Measurements from ENCODE around the gene LIMK2.

LIMK2 gene

GRCh38 chr22:31272522-31273446 is 60.7 kb downstream of the LIMK2 start:
- peak; percentile 60 for DNase-seq (ENCODE audit: low spot score)

- no peak for DNase-seq (ENCODE audit: low spot score)
Observed at GRCh38 chr22:31274017-31274416, 61.9 kb downstream of the LIMK2 start.

GRCh38 chr22:31275018-31275417 is 62.9 kb downstream of the LIMK2 start:
- DNase-seq (ENCODE audit: low spot score) = no peak

- no peak for DNase-seq (ENCODE audit: low spot score)
Observed at GRCh38 chr22:31275576-31275975, 63.5 kb downstream of the LIMK2 start.

- no peak for DNase-seq (ENCODE audit: low spot score)
Observed at GRCh38 chr22:31276426-31277167, 64.5 kb downstream of the LIMK2 start.

GRCh38 chr22:31277741-31278140 is 65.6 kb downstream of the LIMK2 start:
- DNase-seq (ENCODE audit: low spot score) = no peak

- no peak for DNase-seq (ENCODE audit: low spot score)
Observed at GRCh38 chr22:31278151-31278621, 66.1 kb downstream of the LIMK2 start.

- DNase-seq (ENCODE audit: low spot score) = no peak
Observed at GRCh38 chr22:31278626-31279326, 66.7 kb downstream of the LIMK2 start.

GRCh38 chr22:31279327-31279669 is 67.2 kb downstream of the LIMK2 start:
- DNase-seq (ENCODE audit: low spot score) = no peak

- DNase-seq (ENCODE audit: low spot score) = no peak
Observed at GRCh38 chr22:31279821-31280505, 67.9 kb downstream of the LIMK2 start.

GRCh38 chr22:31281733-31282132 is 69.6 kb downstream of the LIMK2 start:
- DNase-seq (ENCODE audit: low spot score) = no peak

- no peak for DNase-seq (ENCODE audit: low spot score)
Observed at GRCh38 chr22:31282748-31283468, 70.8 kb downstream of the LIMK2 start.

- DNase-seq (ENCODE audit: low spot score) = no peak
Observed at GRCh38 chr22:31284281-31285155, 72.4 kb downstream of the LIMK2 start.

GRCh38 chr22:31286360-31287255 is 74.5 kb downstream of the LIMK2 start:
- DNase-seq (ENCODE audit: low spot score) = no peak

- DNase-seq (ENCODE audit: low spot score) = no peak
Observed at GRCh38 chr22:31287818-31288495, 75.9 kb downstream of the LIMK2 start.

- no peak for DNase-seq (ENCODE audit: low spot score)
Observed at GRCh38 chr22:31288496-31289240, 76.6 kb downstream of the LIMK2 start.

- DNase-seq (ENCODE audit: low spot score) = no peak
Observed at GRCh38 chr22:31289344-31289743, 77.2 kb downstream of the LIMK2 start.
